ENCODE results near the gene TANC1.
A peak's percentile ranks its signal among the peaks of the same experiment; 100 is the strongest.

TANC1 gene

GRCh38 chr2:159196393-159196925 is 228.0 kb downstream of the TANC1 start:
- DNase-seq (ENCODE audit: low spot score) = no peak

- no peak for DNase-seq (ENCODE audit: low spot score)
Observed at GRCh38 chr2:159199236-159199635, 230.8 kb downstream of the TANC1 start.

GRCh38 chr2:159199761-159200465 is 231.5 kb downstream of the TANC1 start:
- DNase-seq (ENCODE audit: low spot score) = no peak

GRCh38 chr2:159200498-159200897 is 232.1 kb downstream of the TANC1 start:
- DNase-seq (ENCODE audit: low spot score) = no peak

GRCh38 chr2:159201360-159202063 is 233.1 kb downstream of the TANC1 start:
- DNase-seq (ENCODE audit: low spot score) = no peak

- peak; percentile 70 for DNase-seq (ENCODE audit: low spot score)
Observed at GRCh38 chr2:159202568-159203071, 234.2 kb downstream of the TANC1 start.

GRCh38 chr2:159204381-159205144 is 236.1 kb downstream of the TANC1 start:
- DNase-seq (ENCODE audit: low spot score) = no peak

GRCh38 chr2:159206736-159207380 is 238.4 kb downstream of the TANC1 start:
- DNase-seq (ENCODE audit: low spot score) = no peak

- DNase-seq (ENCODE audit: low spot score) = no peak
Observed at GRCh38 chr2:159208438-159208837, 240.0 kb downstream of the TANC1 start.

- no peak for DNase-seq (ENCODE audit: low spot score)
Observed at GRCh38 chr2:159209341-159210306, 241.2 kb downstream of the TANC1 start.

GRCh38 chr2:159211447-159212396 is 243.3 kb downstream of the TANC1 start:
- no peak for DNase-seq (ENCODE audit: low spot score)

- no peak for DNase-seq (ENCODE audit: low spot score)
Observed at GRCh38 chr2:159213296-159213695, 244.9 kb downstream of the TANC1 start.

- DNase-seq (ENCODE audit: low spot score) = no peak
Observed at GRCh38 chr2:159214325-159214865, 246.0 kb downstream of the TANC1 start.

GRCh38 chr2:159215116-159215515 is 246.7 kb downstream of the TANC1 start:
- DNase-seq (ENCODE audit: low spot score) = no peak

GRCh38 chr2:159217676-159218075 is 249.2 kb downstream of the TANC1 start:
- no peak for DNase-seq (ENCODE audit: low spot score)

- DNase-seq (ENCODE audit: low spot score) = no peak
Observed at GRCh38 chr2:159218389-159218788, 249.9 kb downstream of the TANC1 start.

GRCh38 chr2:159219394-159219998 is 251.1 kb downstream of the TANC1 start:
- DNase-seq (ENCODE audit: low spot score) = no peak

- DNase-seq (ENCODE audit: low spot score) = no peak
Observed at GRCh38 chr2:159224061-159224813, 255.8 kb downstream of the TANC1 start.

Data from Ammon's horn (tissue), 1 donor.